A549 (cell line): Measurements from ENCODE around the gene TWIST2. TPM values are rescaled to one million over a fixed set of nuclear protein-coding genes. Genes with fewer than 3 reads are reported as not detected.

Experiments
- ATAC-seq, 2 experiments: fragments of 200-7000 bp in 1 of 2; fragments of >200 bp in 1 of 2; cut with Nextera tagmentation in 1 of 2; cut with Tn5 transposase in 1 of 2; 3 replicates each; pipeline versions ENCODE4 v1.8.0 to v1.9.1; 2018 to 2020; ENCODE audit warnings: mild to moderate bottlenecking in 1 of 2, moderate library complexity in 1 of 2
- CTCF ChIA-PET: fragments of 300-600 bp; sonication (Branson Sonifier 250); formaldehyde crosslinking; extraction: SDS; loops from one replicate; lab custom pipeline; 2021; ENCODE audit warnings: antibody characterized with exemption, inconsistent platforms; lab: Yijun Ruan, JAX
- POLR2A ChIA-PET: fragments of 350-600 bp; formaldehyde crosslinking; extraction: SDS; loops from one replicate; lab custom pipeline; 2021; ENCODE audit warnings: antibody characterized with exemption, inconsistent platforms; lab: Yijun Ruan, JAX
- DNase-seq, 2 experiments: peaks; one replicate each; pipeline versions ENCODE4 v3.0.0 to v3.0.0-alpha.2; 2011 to 2016; ENCODE audit warnings: low read depth in 1 of 2, low spot score in 1 of 2
- FAIRE-seq: peaks from 2 replicates; lab custom pipeline; 2011; peaks lifted over from hg19 to GRCh38; lab: Jason Lieb, UNC
- H3K27ac ChIP-seq, 2 experiments: fragments of >200 bp; sonication (Bioruptor Twin); formaldehyde crosslinking; 3 replicates each; pipeline ENCODE4 v1.5.1; 2016 to 2017
- H3K4me1 ChIP-seq: fragments of >200 bp; sonication (Bioruptor Twin); formaldehyde crosslinking; 3 replicates; pipeline ENCODE4 v1.6.1; 2016
- H3K4me2 ChIP-seq: fragments of >200 bp; sonication (Bioruptor Twin); formaldehyde crosslinking; 3 replicates; pipeline ENCODE4 v1.6.1; 2016
- H3K4me3 ChIP-seq: fragments of >200 bp; sonication (Bioruptor Twin); formaldehyde crosslinking; 3 replicates; pipeline ENCODE4 v1.5.1; 2016
- H3K9me3 ChIP-seq: fragments of >200 bp; sonication (Bioruptor Twin); formaldehyde crosslinking; 3 replicates; pipeline ENCODE4 v1.6.1; 2016
- BHLHE40 ChIP-seq: IDR thresholded peaks from 2 replicates; pipeline ENCODE4 v1.6.1; 2012; ENCODE audit warnings: low read depth, low read length, inconsistent platforms
- ESRRA ChIP-seq: fragments of 150-350 bp; IDR thresholded peaks from 2 replicates; pipeline ENCODE4 v1.6.1; 2014; ENCODE audit warnings: mild to moderate bottlenecking, low read length, borderline replicate concordance
- FOXS1 ChIP-seq: fragments of 250-450 bp; sonication (Bioruptor Pico); IDR thresholded peaks from 2 replicates; pipeline ENCODE4 v1.5.0; 2020; ENCODE audit warnings: mild to moderate bottlenecking, moderate library complexity
- KDM1A ChIP-seq: fragments of 200-600 bp; sonication (generic); IDR thresholded peaks from 2 replicates; pipeline ENCODE4 v1.6.1; 2016; ENCODE audit warnings: low read depth, mild to moderate bottlenecking
- KDM5A ChIP-seq: fragments of 200-600 bp; sonication (generic); IDR thresholded peaks from 2 replicates; pipeline ENCODE4 v1.6.1; 2016; ENCODE audit warnings: antibody characterized with exemption, mild to moderate bottlenecking
- NR3C1 ChIP-seq: fragments of >200 bp; sonication (Bioruptor Twin); formaldehyde crosslinking; IDR thresholded peaks from 3 replicates; pipeline ENCODE4 v1.6.1; 2017
- RARB ChIP-seq: fragments of 250-450 bp; sonication (Bioruptor Pico); IDR thresholded peaks from 2 replicates; pipeline ENCODE4 v1.8.0; 2021; ENCODE audit warnings: mild to moderate bottlenecking, moderate library complexity
- ZC3H11A ChIP-seq: fragments of 450-650 bp; IDR thresholded peaks from 2 replicates; pipeline ENCODE4 v1.6.1; 2014; ENCODE audit warnings: antibody characterized with exemption, mild to moderate bottlenecking
- ZFP36 ChIP-seq: fragments of 450-650 bp; IDR thresholded peaks from 2 replicates; pipeline ENCODE4 v1.6.1; 2014; ENCODE audit warnings: borderline replicate concordance; ENCODE audit not compliant: partially characterized antibody
- WGBS: methylation state at CpG from one replicate; pipeline ENCODE4 v1.1.6; 2017; ENCODE audit errors: missing lambda C conversion rate; 5-methylcytosine and 5-hydroxymethylcytosine counted together
- polyA plus RNA-seq, 4 experiments: library from polyadenylated mRNA; depleted of rRNA in 3 of 4; stranded (reverse); fragments of >200 nt; fragmentation: RNase III in 1 of 4; extraction: RNeasy Plus Mini Kit Qiagen cat#74134 plus additional on column Dnase treatment in 1 of 4; gene quantifications; 2 replicates in 3 of 4; 3 replicates in 1 of 4; pipeline ENCODE4 v1.2.3, GENCODE V29; 2011 to 2017
- TF ChIP-seq, protein P1 (sequence below): fragments of 150-350 bp; IDR thresholded peaks from 2 replicates; pipeline ENCODE4 v1.6.1; 2014; ENCODE audit warnings: low read depth, mild to moderate bottlenecking, low read length
- TF ChIP-seq, protein P2 (sequence below): IDR thresholded peaks from 2 replicates; pipeline ENCODE4 v1.6.1; 2012
- TF ChIP-seq, protein P3 (sequence below): IDR thresholded peaks from 2 replicates; pipeline ENCODE4 v1.6.1; 2012
- TF ChIP-seq, protein P4 (sequence below): fragments of 250-450 bp; sonication (Bioruptor Pico); IDR thresholded peaks from 2 replicates; pipeline ENCODE4 v1.5.0; 2021; ENCODE audit warnings: mild to moderate bottlenecking, moderate library complexity, borderline replicate concordance
- TF ChIP-seq, protein P5 (sequence below): fragments of 250-450 bp; sonication (Bioruptor Pico); IDR thresholded peaks from 2 replicates; pipeline ENCODE4 v1.5.0; 2020; ENCODE audit warnings: low read depth, mild to moderate bottlenecking, moderate library complexity
- TF ChIP-seq, protein P6 (sequence below): fragments of 200-600 bp; sonication (generic); IDR thresholded peaks from 2 replicates; pipeline ENCODE4 v1.6.1; 2016; ENCODE audit warnings: antibody characterized with exemption, mild to moderate bottlenecking, moderate library complexity
- TF ChIP-seq, protein P7 (sequence below): IDR thresholded peaks from 2 replicates; pipeline ENCODE4 v1.6.1; 2012; ENCODE audit warnings: low read depth, borderline replicate concordance
- TF ChIP-seq, protein P8 (sequence below): fragments of >200 bp; sonication (Bioruptor Twin); formaldehyde crosslinking; IDR thresholded peaks from 3 replicates; pipeline ENCODE4 v1.6.1; 2016

Gene TWIST2
- polyA plus RNA-seq, 2 of the 4 experiments (the other 2 are of a cell fraction): 7.1 to 8.2 TPM

DNA sequence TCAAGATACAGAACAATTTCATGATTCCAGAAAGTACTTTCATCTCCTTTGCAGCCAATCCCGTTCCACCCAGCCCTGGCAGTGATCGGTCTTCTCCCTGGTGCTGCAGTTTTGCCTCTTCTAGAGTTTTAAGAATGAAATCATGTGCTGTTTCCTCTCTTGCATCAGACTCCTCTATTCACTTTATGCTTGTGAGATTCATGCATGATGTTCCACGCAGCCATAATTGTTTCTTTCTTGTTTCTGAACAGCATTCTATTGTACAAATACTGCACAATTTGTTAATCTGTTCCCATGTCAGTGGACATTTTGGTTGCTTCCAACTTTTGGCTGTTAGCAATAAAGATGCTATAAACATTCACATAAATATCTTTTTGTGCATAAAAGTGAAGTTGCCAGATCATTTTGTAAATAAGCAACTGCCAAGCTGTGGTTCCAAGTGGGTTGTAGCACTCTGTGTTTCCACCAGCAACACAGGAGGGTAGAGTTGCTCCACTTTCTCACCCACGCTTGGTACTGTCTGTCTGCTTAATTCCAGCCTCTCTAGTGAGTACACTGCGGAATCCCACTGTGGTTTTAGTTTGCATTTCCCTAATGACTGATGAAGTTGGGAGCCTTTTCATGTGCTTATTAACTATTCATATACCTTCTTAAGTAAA is 104.5 kb downstream of the TWIST2 start:
- TF ChIP-seq ZFP36: no peak
- TF ChIP-seq, protein P1, sequence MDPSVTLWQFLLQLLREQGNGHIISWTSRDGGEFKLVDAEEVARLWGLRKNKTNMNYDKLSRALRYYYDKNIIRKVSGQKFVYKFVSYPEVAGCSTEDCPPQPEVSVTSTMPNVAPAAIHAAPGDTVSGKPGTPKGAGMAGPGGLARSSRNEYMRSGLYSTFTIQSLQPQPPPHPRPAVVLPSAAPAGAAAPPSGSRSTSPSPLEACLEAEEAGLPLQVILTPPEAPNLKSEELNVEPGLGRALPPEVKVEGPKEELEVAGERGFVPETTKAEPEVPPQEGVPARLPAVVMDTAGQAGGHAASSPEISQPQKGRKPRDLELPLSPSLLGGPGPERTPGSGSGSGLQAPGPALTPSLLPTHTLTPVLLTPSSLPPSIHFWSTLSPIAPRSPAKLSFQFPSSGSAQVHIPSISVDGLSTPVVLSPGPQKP: no peak
- Histone ChIP-seq H3K9me3 (no peaks in the 10 kb centered on the region), H3K27ac (no peak overlapping the region), H3K4me3 (no peak overlapping the region), H3K4me1 (peaks cover 19% of the 10 kb centered on the region), H3K4me2 (no peak overlapping the region)
- DNase-seq (no peak), ATAC-seq (no peak), FAIRE-seq (no peak)
- ChIA-PET CTCF (no interaction called here), POLR2A (no interaction called here)
- 73% methylated on average over 5 of the region's 5 CpGs for WGBS

DNA sequence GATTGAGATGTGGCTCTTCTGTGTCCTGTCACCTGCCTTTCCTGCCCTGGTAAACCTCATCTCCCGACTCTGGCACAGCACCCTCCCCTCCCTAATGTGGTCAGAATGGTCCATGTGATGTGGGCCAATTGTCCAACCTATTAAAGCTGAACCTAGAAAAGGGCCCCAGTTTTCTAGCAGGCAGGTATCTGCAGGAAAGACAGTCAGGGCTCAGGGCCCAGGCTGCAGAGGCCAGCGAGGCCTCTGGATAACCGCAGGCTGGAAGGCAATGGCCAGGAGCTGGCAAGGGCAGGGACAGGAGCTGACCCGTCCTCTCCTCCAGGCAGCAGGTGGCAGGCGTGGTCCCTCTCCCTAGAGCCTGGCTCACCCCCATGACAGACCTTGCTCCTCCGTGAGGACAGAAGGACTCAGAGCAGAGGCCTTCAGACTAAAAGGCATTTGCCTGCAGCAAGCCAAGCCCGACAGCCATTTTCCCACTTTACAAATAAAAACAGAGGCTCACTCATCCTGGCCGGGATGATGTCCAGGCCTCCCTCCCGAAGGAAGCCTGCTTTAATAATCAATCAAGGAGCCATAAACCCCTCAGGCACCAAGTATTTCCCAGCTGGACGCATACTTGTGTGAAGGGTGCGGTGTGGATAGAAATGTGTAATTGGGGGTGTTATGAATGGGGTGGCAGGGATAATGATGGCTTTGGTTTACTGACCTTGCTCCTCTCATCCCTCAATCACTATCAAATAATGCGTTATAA is 107.1 kb downstream of the TWIST2 start:
- Histone ChIP-seq H3K9me3 (0 out of 3 replicates have a peak, but pooled peaks cover 1% of the 10 kb centered on the region), H3K4me2 (no peak overlapping the region), H3K4me1 (no peaks in the 10 kb centered on the region), H3K4me3 (no peak overlapping the region), H3K27ac (no peak overlapping the region)
- 85% methylated on average over 10 of the region's 12 CpGs for WGBS
- no peak for DNase-seq
- CTCF ChIA-PET: interaction anchor here (2.0 to 2.9 kb wide), 2 partner anchors 9 to 14 kb away, joined by 13 read pairs; no protein-coding TSS in a partner anchor
- TF ChIP-seq, protein P1: no peak
- TF ChIP-seq KDM5A (no peak), RARB (no peak), BHLHE40 (no peak), ESRRA (no peak), NR3C1 (no peak), KDM1A (no peak), ZC3H11A (no peak), FOXS1 (CRISPR knock-in tag) (no peak)
- TF ChIP-seq, protein P2, sequence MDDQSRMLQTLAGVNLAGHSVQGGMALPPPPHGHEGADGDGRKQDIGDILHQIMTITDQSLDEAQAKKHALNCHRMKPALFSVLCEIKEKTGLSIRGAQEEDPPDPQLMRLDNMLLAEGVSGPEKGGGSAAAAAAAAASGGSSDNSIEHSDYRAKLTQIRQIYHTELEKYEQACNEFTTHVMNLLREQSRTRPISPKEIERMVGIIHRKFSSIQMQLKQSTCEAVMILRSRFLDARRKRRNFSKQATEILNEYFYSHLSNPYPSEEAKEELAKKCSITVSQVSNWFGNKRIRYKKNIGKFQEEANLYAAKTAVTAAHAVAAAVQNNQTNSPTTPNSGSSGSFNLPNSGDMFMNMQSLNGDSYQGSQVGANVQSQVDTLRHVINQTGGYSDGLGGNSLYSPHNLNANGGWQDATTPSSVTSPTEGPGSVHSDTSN: no peak
- TF ChIP-seq, protein P3, sequence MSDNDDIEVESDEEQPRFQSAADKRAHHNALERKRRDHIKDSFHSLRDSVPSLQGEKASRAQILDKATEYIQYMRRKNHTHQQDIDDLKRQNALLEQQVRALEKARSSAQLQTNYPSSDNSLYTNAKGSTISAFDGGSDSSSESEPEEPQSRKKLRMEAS: no peak
- TF ChIP-seq, protein P4, sequence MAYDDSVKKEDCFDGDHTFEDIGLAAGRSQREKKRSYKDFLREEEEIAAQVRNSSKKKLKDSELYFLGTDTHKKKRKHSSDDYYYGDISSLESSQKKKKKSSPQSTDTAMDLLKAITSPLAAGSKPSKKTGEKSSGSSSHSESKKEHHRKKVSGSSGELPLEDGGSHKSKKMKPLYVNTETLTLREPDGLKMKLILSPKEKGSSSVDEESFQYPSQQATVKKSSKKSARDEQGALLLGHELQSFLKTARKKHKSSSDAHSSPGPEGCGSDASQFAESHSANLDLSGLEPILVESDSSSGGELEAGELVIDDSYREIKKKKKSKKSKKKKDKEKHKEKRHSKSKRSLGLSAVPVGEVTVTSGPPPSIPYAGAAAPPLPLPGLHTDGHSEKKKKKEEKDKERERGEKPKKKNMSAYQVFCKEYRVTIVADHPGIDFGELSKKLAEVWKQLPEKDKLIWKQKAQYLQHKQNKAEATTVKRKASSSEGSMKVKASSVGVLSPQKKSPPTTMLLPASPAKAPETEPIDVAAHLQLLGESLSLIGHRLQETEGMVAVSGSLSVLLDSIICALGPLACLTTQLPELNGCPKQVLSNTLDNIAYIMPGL (CRISPR knock-in tag): no peak
- TF ChIP-seq, protein P5, sequence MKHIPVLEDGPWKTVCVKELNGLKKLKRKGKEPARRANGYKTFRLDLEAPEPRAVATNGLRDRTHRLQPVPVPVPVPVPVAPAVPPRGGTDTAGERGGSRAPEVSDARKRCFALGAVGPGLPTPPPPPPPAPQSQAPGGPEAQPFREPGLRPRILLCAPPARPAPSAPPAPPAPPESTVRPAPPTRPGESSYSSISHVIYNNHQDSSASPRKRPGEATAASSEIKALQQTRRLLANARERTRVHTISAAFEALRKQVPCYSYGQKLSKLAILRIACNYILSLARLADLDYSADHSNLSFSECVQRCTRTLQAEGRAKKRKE (CRISPR knock-in tag): no peak
- TF ChIP-seq, protein P6, sequence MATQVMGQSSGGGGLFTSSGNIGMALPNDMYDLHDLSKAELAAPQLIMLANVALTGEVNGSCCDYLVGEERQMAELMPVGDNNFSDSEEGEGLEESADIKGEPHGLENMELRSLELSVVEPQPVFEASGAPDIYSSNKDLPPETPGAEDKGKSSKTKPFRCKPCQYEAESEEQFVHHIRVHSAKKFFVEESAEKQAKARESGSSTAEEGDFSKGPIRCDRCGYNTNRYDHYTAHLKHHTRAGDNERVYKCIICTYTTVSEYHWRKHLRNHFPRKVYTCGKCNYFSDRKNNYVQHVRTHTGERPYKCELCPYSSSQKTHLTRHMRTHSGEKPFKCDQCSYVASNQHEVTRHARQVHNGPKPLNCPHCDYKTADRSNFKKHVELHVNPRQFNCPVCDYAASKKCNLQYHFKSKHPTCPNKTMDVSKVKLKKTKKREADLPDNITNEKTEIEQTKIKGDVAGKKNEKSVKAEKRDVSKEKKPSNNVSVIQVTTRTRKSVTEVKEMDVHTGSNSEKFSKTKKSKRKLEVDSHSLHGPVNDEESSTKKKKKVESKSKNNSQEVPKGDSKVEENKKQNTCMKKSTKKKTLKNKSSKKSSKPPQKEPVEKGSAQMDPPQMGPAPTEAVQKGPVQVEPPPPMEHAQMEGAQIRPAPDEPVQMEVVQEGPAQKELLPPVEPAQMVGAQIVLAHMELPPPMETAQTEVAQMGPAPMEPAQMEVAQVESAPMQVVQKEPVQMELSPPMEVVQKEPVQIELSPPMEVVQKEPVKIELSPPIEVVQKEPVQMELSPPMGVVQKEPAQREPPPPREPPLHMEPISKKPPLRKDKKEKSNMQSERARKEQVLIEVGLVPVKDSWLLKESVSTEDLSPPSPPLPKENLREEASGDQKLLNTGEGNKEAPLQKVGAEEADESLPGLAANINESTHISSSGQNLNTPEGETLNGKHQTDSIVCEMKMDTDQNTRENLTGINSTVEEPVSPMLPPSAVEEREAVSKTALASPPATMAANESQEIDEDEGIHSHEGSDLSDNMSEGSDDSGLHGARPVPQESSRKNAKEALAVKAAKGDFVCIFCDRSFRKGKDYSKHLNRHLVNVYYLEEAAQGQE: no peak
- TF ChIP-seq, protein P7, sequence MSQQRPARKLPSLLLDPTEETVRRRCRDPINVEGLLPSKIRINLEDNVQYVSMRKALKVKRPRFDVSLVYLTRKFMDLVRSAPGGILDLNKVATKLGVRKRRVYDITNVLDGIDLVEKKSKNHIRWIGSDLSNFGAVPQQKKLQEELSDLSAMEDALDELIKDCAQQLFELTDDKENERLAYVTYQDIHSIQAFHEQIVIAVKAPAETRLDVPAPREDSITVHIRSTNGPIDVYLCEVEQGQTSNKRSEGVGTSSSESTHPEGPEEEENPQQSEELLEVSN: no peak
- TF ChIP-seq, protein P8, sequence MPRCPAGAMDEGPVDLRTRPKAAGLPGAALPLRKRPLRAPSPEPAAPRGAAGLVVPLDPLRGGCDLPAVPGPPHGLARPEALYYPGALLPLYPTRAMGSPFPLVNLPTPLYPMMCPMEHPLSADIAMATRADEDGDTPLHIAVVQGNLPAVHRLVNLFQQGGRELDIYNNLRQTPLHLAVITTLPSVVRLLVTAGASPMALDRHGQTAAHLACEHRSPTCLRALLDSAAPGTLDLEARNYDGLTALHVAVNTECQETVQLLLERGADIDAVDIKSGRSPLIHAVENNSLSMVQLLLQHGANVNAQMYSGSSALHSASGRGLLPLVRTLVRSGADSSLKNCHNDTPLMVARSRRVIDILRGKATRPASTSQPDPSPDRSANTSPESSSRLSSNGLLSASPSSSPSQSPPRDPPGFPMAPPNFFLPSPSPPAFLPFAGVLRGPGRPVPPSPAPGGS: no peak
- no peak for ATAC-seq
- POLR2A ChIA-PET: no interaction called here
- FAIRE-seq: no peak
